ENCODE measurements around the gene GRM1. TPM values are rescaled to one million over a fixed set of nuclear protein-coding genes. Genes with fewer than 3 reads are reported as not detected.

The GRM1 gene
- total RNA-seq, 2 donors from 2014 or later: not detected

DNA sequence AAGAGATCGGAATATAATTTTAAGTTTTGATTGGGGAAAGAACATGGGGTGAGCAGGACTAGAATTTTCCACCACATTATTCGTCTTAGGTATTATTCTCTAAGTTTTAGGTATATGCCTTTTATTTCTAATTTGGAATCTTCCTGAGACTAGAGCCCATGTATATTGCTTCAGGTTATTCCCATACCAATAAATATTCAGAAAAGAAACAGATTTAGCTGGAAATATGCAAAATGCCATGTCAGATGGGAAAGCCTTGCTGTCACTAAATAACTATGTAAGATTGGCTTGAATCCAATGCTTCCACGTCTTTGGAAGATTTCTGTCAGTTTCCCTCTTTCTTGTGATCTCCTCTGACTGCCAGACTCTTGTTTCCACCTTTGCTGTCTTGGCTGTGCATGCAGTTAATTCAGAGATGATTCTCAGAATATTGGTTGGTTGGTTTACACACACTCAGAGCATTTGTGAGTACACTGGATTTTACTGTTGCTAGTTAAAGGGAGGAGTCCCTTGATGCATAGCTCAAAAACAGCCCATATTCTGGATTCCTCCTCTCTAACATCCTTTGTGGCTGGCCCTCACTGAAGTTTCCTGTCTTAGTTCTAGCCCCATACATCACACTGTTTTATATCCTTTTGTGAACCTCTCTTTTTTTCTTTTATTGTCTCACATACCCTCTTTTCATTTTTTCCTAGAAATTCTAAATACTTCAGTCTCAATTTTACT is 64.3 kb downstream of the GRM1 start:
- ATAC-seq (no peak), DNase-seq (no peak)
- intact Hi-C loops (cut with DNase I, micrococcal nuclease): no loop called here

DNA sequence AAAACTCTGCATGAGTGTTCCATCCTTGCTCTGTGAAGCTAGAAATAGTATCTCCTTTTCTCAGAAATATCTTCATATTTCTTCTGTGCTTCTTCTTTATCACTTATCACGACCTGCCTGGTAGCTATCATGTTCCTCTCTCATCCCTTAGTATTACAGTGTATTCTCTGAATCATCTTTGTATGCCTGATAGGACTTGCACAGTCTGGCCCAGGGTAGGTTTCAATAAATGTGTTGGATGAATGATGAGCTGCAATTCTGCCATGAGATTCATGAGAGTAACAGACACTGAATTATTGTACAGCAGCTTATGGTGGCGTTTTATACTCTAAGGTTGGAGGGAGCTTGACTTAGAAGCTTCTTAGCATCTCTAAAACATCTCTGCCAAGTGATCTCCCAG is 66.6 kb downstream of the GRM1 start:
- DNase-seq: no peak
- intact Hi-C loops (cut with DNase I, micrococcal nuclease): no loop called here
- ATAC-seq: no peak

- intact Hi-C loops (cut with DNase I, micrococcal nuclease): no loop called here
- DNase-seq (no peak), ATAC-seq (no peak)
These were observed 68.7 kb downstream of the GRM1 start for GRCh38 chr6:146097586-146097985.

- no peak for DNase-seq
- no peak for ATAC-seq
- intact Hi-C loops (cut with DNase I, micrococcal nuclease): no loop called here
These were observed 71.9 kb downstream of the GRM1 start for GRCh38 chr6:146100776-146101175.

DNA sequence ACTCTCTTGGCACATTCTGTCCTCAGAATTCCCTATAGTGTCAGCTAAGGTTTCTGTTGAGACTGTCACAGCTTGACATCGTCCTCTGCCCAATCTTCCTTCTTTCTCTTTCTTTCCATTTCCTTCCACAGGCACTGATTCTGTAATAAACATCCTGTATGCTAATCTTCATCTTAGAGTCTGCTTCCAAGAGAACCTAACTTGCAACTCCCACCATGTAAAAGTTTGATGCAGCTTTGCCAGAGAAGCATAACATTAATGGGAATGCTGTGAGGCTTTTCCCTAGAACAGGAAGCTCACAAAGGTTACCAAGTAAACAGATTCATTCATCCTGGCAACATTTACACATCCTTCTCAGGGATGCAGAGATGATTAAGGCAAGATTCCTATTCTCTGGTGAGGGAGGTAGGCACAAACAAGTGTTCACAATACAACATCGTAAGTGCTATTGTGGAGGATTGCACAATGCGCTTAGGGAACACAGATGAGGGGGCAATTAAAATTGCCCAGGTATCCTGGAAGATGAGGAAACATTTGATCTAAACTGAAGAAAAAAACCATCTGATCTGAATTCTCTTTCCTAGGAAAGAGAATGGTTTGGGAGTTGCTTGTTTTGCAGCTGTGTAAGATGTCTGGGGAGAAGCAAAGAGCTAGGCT is 74.7 kb downstream of the GRM1 start:
- DNase-seq: no peak

DNA sequence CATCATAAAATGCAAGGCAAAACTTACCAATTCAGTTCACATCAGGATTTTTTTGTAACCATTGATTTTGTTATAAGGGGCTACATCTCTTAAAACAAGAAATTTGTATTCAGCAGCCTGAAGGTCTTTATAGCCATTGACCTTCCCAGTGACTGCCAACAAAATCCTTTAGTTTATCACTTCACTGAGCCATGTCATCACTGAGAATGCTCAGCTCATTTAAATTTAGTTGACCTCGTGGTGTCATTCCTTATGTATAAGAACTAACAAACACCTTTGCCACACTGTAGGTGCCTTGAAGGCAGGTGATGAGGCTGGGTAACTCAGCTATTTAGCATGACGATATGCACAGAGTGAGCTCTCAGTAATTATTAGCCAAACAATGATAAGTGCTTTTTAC is 77.7 kb downstream of the GRM1 start:
- DNase-seq (no peak), ATAC-seq (no peak)
- intact Hi-C loops (cut with DNase I, micrococcal nuclease): no loop called here

More for the DNA sequence above, 74.7 kb downstream of the GRM1 start:
- intact Hi-C loops (cut with DNase I, micrococcal nuclease): no loop called here
- ATAC-seq: no peak

DNA sequence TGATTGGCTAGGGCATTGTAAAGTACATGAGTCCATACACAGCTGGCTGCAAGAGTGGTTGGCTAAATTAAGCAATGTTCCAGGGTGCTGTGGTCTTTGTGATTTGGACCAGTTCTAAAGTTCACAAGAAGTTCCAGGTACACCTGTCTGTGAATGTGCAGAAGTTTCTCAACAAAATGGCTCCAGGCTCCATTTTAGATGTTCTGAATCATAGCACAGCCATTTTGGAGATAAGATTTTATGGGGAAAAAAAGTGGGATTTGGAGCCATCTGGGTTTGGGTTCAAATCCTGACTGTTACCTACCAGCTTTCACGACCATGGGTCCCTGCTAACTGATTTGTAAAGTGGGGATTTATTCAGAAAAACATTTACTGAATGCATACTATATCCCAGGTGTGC is 82.1 kb downstream of the GRM1 start:
- DNase-seq (no peak), ATAC-seq (no peak)
- intact Hi-C loops (cut with DNase I, micrococcal nuclease): no loop called here

DNA sequence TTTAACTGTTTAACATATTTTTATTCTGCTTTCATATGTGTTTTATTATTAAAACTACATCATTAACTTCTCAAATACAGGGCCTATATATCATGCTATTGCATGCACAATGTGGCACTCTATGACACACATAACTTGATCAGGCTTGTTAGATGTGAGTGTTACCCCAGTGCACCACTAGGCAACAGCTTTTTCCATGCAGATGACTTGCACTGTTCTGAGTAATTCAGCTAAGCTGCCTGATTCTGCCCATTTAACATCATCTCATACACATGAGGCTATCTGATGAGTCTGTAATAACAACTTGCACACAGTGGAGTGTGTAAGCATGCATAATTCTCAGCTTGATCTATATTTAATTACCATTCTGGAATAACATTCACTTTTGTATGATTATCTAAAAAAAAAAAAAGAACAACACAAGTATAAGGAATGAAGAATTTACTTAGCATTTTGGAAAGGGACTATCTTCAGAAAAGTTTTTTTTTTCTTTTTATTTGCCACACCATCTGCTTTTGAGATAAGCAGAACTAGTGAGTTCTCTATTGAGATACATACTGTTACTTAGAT is 83.1 kb downstream of the GRM1 start:
- no peak for DNase-seq
- ATAC-seq: no peak
- intact Hi-C loops (cut with DNase I, micrococcal nuclease): no loop called here

GRCh38 chr6:146113084-146113623 is 84.3 kb downstream of the GRM1 start:
- no peak for DNase-seq
- no peak for ATAC-seq
- intact Hi-C loops (cut with DNase I, micrococcal nuclease): no loop called here

GRCh38 chr6:146123616-146124015 is 94.8 kb downstream of the GRM1 start:
- ATAC-seq (no peak), DNase-seq (no peak)
- intact Hi-C loops (cut with DNase I, micrococcal nuclease): no loop called here

GRCh38 chr6:146127447-146128215 is 98.8 kb downstream of the GRM1 start:
- DNase-seq (no peak), ATAC-seq (no peak)
- intact Hi-C loops (cut with DNase I, micrococcal nuclease): no loop called here

- no peak for DNase-seq
- ATAC-seq: no peak
- intact Hi-C loops (cut with DNase I, micrococcal nuclease): no loop called here
These were observed 105.0 kb downstream of the GRM1 start for GRCh38 chr6:146133866-146134265.

- intact Hi-C loops (cut with DNase I, micrococcal nuclease): no loop called here
- ATAC-seq: no peak
- no peak for DNase-seq
These were observed 106.3 kb downstream of the GRM1 start for GRCh38 chr6:146135167-146135566.

- ATAC-seq (no peak), DNase-seq (no peak)
- intact Hi-C loops (cut with DNase I, micrococcal nuclease): no loop called here
These were observed 118.0 kb downstream of the GRM1 start for GRCh38 chr6:146146836-146147235.

DNA sequence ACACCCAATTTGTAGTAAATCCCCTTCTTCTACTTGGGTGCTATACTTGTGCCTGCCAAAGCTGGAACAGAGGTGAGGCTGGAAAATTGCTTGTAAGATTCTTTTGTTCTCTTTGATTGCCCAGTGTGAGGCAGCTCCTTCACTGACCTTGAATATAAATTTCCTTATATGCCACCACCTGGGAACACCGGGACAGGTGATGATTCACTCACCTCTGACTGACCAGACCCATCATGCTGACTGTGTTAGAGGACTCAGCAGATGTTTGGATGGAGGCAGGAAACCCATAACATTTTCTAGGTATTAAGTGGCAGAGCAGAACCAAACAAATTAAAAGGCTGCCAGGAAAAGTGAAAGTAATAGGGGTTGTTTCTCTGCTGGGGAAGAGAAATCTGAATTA is 120.9 kb downstream of the GRM1 start:
- ATAC-seq: no peak
- intact Hi-C loops (cut with DNase I, micrococcal nuclease): no loop called here

GRCh38 chr6:146153040-146153758 is 124.3 kb downstream of the GRM1 start:
- no peak for DNase-seq
- intact Hi-C loops (cut with DNase I, micrococcal nuclease): no loop called here
- no peak for ATAC-seq

More for the DNA sequence above, 120.9 kb downstream of the GRM1 start:
- no peak for DNase-seq

DNA sequence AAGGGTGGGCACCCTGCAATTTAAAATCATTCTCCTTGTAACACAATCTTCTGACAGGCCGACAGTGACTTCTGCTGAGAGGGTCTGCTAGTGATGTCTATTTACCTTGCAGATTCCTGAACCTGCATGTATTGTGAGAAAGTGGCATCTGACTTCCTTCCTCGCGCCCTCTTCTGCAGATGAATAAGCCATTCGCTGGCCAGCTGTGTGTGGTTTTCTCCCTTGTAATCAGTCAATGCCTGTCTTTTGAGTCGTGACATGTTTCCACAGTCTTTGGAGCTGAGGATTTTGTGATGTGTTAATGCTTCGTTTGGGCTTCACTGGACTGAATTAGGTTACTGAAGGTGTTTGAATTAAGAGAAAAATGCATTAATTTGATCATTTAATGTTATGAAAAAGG is 125.3 kb downstream of the GRM1 start:
- intact Hi-C loops (cut with DNase I, micrococcal nuclease): no loop called here
- DNase-seq (no peak), ATAC-seq (no peak)

- intact Hi-C loops (cut with DNase I, micrococcal nuclease): no loop called here
- ATAC-seq (no peak), DNase-seq (no peak)
These were observed 132.8 kb downstream of the GRM1 start for GRCh38 chr6:146161664-146162063.

- DNase-seq: no peak
- intact Hi-C loops (cut with DNase I, micrococcal nuclease): no loop called here
- ATAC-seq: no peak
These were observed 141.0 kb downstream of the GRM1 start for GRCh38 chr6:146169872-146170271.
